Endothelial cell of umbilical vein (primary cell): Measurements from ENCODE around the gene RTN4IP1. TPM values are rescaled to one million over a fixed set of nuclear protein-coding genes. Genes with fewer than 3 reads are reported as not detected.

ENCODE experiments used
- BruUV-seq: library from RNA; stranded (reverse); fragments of 400-500 nt; replicated peaks from 2 replicates; lab custom pipeline; 2021; lab: Mats Ljungman, UMichigan
- CTCF ChIA-PET: fragments of 300-600, 350-600 bp; sonication (Branson Sonifier 250); formaldehyde crosslinking; loops from one replicate; lab custom pipeline; 2021; ENCODE audit warnings: antibody characterized with exemption, inconsistent platforms; lab: Charles Lee
- POLR2A ChIA-PET: fragments of 300-600, 350-600 bp; sonication (Branson Sonifier 250); formaldehyde crosslinking; loops from one replicate; lab custom pipeline; 2021; ENCODE audit warnings: antibody characterized with exemption, inconsistent platforms; lab: Charles Lee
- DNase-seq: peaks from one replicate; pipeline ENCODE4 v3.0.0-alpha.2; 2011; ENCODE audit warnings: low read depth, low spot score
- FAIRE-seq: peaks from 2 replicates; lab custom pipeline; 2011; peaks lifted over from hg19 to GRCh38; lab: Jason Lieb, UNC
- H2AFZ ChIP-seq: 2 replicates; pipeline ENCODE4 v1.6.0; 2012; ENCODE audit warnings: low read depth, low read length, control low read depth, inconsistent platforms
- H3K27ac ChIP-seq: 2 replicates; pipeline ENCODE4 v1.5.1; 2011; ENCODE audit warnings: low read depth, mild to moderate bottlenecking, control low read depth, low read length, moderate library complexity; ENCODE audit not compliant: insufficient read depth
- H3K27me3 ChIP-seq, 2 experiments: 2 replicates each; pipeline versions ENCODE4 v1.6.0 to v1.6.1; 2011; ENCODE audit warnings: low read length in 2 of 2, mixed read lengths in 1 of 2; ENCODE audit not compliant: control insufficient read depth in 2 of 2, insufficient read depth in 2 of 2
- H3K36me3 ChIP-seq, 2 experiments: 2 replicates in 1 of 2; 3 replicates in 1 of 2; pipeline ENCODE4 v1.5.1; 2011; ENCODE audit warnings: low read length in 2 of 2, mild to moderate bottlenecking in 1 of 2, moderate library complexity in 1 of 2; ENCODE audit not compliant: control insufficient read depth in 2 of 2, insufficient read depth in 2 of 2; ENCODE audit errors: extremely low read depth in 1 of 2
- H3K4me1 ChIP-seq: 3 replicates; pipeline ENCODE4 v1.5.1; 2011; ENCODE audit warnings: mild to moderate bottlenecking, low read length; ENCODE audit not compliant: control insufficient read depth, insufficient read depth; ENCODE audit errors: extremely low read depth
- H3K4me2 ChIP-seq: 2 replicates; pipeline ENCODE4 v1.6.1; 2011; ENCODE audit warnings: low read length, control low read depth, mixed read lengths; ENCODE audit not compliant: insufficient read depth
- H3K4me3 ChIP-seq, 3 experiments: fragments of 200-600 bp in 1 of 3; sonication (generic), shearing (Covaris generic) in 1 of 3; replicated peaks in 1 of 3; 2 replicates each; pipeline ENCODE4 v1.5.1; 2011 to 2016; ENCODE audit warnings: control low read depth in 3 of 3, low read length in 3 of 3, mild to moderate bottlenecking in 2 of 3, inconsistent platforms in 1 of 3, low read depth in 1 of 3, moderate library complexity in 1 of 3; ENCODE audit not compliant: insufficient read depth in 1 of 3
- H3K79me2 ChIP-seq: 2 replicates; pipeline ENCODE4 v1.6.0; 2012; ENCODE audit warnings: low read length, inconsistent platforms; ENCODE audit not compliant: control insufficient read depth, insufficient read depth
- H3K9ac ChIP-seq: replicated peaks from 2 replicates; pipeline ENCODE3; 2011; ENCODE audit warnings: low read length, control low read depth; ENCODE audit not compliant: insufficient read depth; ENCODE audit errors: extremely low read depth
- H3K9me1 ChIP-seq: replicated peaks from 3 replicates; pipeline ENCODE4 v1.6.0; 2011; ENCODE audit warnings: mild to moderate bottlenecking, low read length; ENCODE audit not compliant: control insufficient read depth, insufficient read depth; ENCODE audit errors: extremely low read depth
- H3K9me3 ChIP-seq: replicated peaks from 2 replicates; pipeline ENCODE4 v1.5.1; 2012; ENCODE audit warnings: low read length, inconsistent platforms; ENCODE audit not compliant: control insufficient read depth, insufficient read depth
- H4K20me1 ChIP-seq: replicated peaks from 2 replicates; pipeline ENCODE3; 2011; ENCODE audit warnings: mild to moderate bottlenecking, low read length; ENCODE audit not compliant: control insufficient read depth, insufficient read depth; ENCODE audit errors: extremely low read depth
- CTCF ChIP-seq, 2 donors: IDR thresholded peaks; 1 replicate in 1 of 2; 2 replicates in 1 of 2; pipeline ENCODE4 v1.5.1; 2011; ENCODE audit warnings: low read length in 2 of 2, mild to moderate bottlenecking in 2 of 2, moderate library complexity in 2 of 2, control low read depth in 1 of 2, inconsistent platforms in 1 of 2, low read depth in 1 of 2; ENCODE audit not compliant: insufficient read depth in 1 of 2; ENCODE audit errors: extremely low read depth in 1 of 2
- EZH2 ChIP-seq: IDR thresholded peaks from 2 replicates; pipeline ENCODE4 v1.6.1; 2012; ENCODE audit warnings: borderline replicate concordance, low read depth, mild to moderate bottlenecking, moderate library complexity, low read length, inconsistent platforms; ENCODE audit not compliant: severe bottlenecking
- FOS ChIP-seq: IDR thresholded peaks from 2 replicates; pipeline ENCODE4 v1.6.1; 2011; ENCODE audit warnings: mild to moderate bottlenecking, low read length, moderate library complexity, borderline replicate concordance; ENCODE audit not compliant: insufficient read depth
- GATA2 ChIP-seq: IDR thresholded peaks from 2 replicates; pipeline ENCODE4 v1.7.0; 2011; ENCODE audit warnings: low read depth, mild to moderate bottlenecking, moderate library complexity, mixed read lengths, low read length; ENCODE audit not compliant: insufficient read length, insufficient read depth
- JUN ChIP-seq: IDR thresholded peaks from 2 replicates; pipeline ENCODE4 v1.6.1; 2011; ENCODE audit warnings: borderline replicate concordance, low read depth; ENCODE audit not compliant: insufficient read length, insufficient read depth
- MAX ChIP-seq: IDR thresholded peaks from 2 replicates; pipeline ENCODE4 v1.6.1; 2011; ENCODE audit not compliant: insufficient read depth, insufficient read length
- MYC ChIP-seq: IDR thresholded peaks from one replicate; pipeline ENCODE4 v1.6.1; 2011; ENCODE audit warnings: mild to moderate bottlenecking, low read depth, low read length
- POLR2A ChIP-seq: IDR thresholded peaks from 2 replicates; pipeline ENCODE4 v1.6.1; 2012; ENCODE audit warnings: low read depth, mild to moderate bottlenecking, control low read depth, low read length
- POLR2AphosphoS5 ChIP-seq: IDR thresholded peaks from 2 replicates; pipeline ENCODE4 v1.6.1; 2012; ENCODE audit warnings: low read depth, mild to moderate bottlenecking, control low read depth, low read length, moderate library complexity; ENCODE audit not compliant: insufficient read depth
- dilution Hi-C: fragments of 300-500 bp; cut with MboI; formaldehyde crosslinking; loops from one replicate; pipeline ENCODE4 v1.15.0; 2019; ENCODE audit warnings: low sequenced_read_pairs; ENCODE audit not compliant: extremely low pct_ligation_motif_present
- intact Hi-C: fragments of 100-400 bp; cut with micrococcal nuclease; formaldehyde crosslinking; loops from one replicate; pipeline ENCODE4 v1.10.0; 2022
- polyA plus RNA-seq, 4 experiments: library from polyadenylated mRNA; depleted of rRNA in 3 of 4; stranded (reverse) in 3 of 4; unstranded in 1 of 4; fragments of >200 nt; gene quantifications; 2 replicates each; pipeline versions ENCODE4 v1.2.1 to v1.2.3, GENCODE V29; 2011 to 2012; ENCODE audit warnings: missing spikeins in 1 of 4
- total RNA-seq: library from RNA; stranded (reverse); gene quantifications from 2 replicates; pipeline ENCODE4 v1.2.3, GENCODE V29; 2021

RTN4IP1 gene
- total and polyA plus RNA-seq, 2 donors (not counting 3 experiments of a cell fraction or from before 2014, with no cell fraction given): 3.9 to 5.4 TPM

GRCh38 chr6:106581468-106581867 lies 47.8 kb downstream of the RTN4IP1 start:
- CTCF ChIA-PET: no interaction called here
- no peaks in the 10 kb centered on the region for H3K4me1 ChIP-seq
- no peak overlapping the region for H3K4me2 ChIP-seq
- intact Hi-C loops (no loop called here), dilution Hi-C loops (no loop called here)
- no peak overlapping the region for H3K9ac ChIP-seq
- no peaks in the 10 kb centered on the region for H3K9me3 ChIP-seq
- H3K79me2 ChIP-seq: no peaks in the 10 kb centered on the region
- no peak overlapping the region for H2AFZ ChIP-seq
- no peaks in the 10 kb centered on the region for H3K27me3 ChIP-seq
- no peak for FAIRE-seq
- no peak overlapping the region for H3K27ac ChIP-seq
- no peaks in the 10 kb centered on the region for H4K20me1 ChIP-seq
- BruUV-seq: no TSS peak
- DNase-seq: no peak
- TF ChIP-seq MYC: no peak
- TF ChIP-seq POLR2A: no peak
- TF ChIP-seq FOS: no peak
- no peak for TF ChIP-seq JUN
- no peak for TF ChIP-seq GATA2
- H3K36me3 ChIP-seq: no peaks in the 10 kb centered on the region
- H3K4me3 ChIP-seq: no peak overlapping the region
- POLR2A ChIA-PET: no interaction called here
- H3K9me1 ChIP-seq: no peaks in the 10 kb centered on the region

GRCh38 chr6:106579281-106579680 lies 50.0 kb downstream of the RTN4IP1 start:
- Histone ChIP-seq H2AFZ (no peak overlapping the region), H3K79me2 (no peaks in the 10 kb centered on the region), H3K27ac (no peak overlapping the region), H3K4me3 (no peak overlapping the region), H3K9me3 (no peaks in the 10 kb centered on the region), H4K20me1 (no peaks in the 10 kb centered on the region), H3K36me3 (no peaks in the 10 kb centered on the region), H3K27me3 (no peaks in the 10 kb centered on the region), H3K9me1 (no peaks in the 10 kb centered on the region), H3K9ac (no peak overlapping the region), H3K4me1 (peaks cover 9% of the 10 kb centered on the region), H3K4me2 (no peak overlapping the region)
- dilution Hi-C loops: no loop called here
- TF ChIP-seq MAX (no peak), FOS (no peak), CTCF (IDR thresholded peaks at IDR 0.05; ENCODE audit: extremely low read depth in 1 of 2, insufficient read depth in 1 of 2, low read depth in 1 of 2, low read length in 2 of 2) (no peak), POLR2AphosphoS5 (no peak), GATA2 (no peak), MYC (no peak), EZH2 (no peak), POLR2A (no peak), JUN (no peak)
- no peak for DNase-seq
- ChIA-PET CTCF (interaction anchor here (0.9 kb wide), 1 partner anchor 9 kb away, joined by 3 read pairs; no protein-coding TSS in a partner anchor), POLR2A (no interaction called here)
- intact Hi-C loops: no loop called here
- BruUV-seq: no TSS peak
- no peak for FAIRE-seq
